Stimulated activated CD8-positive, alpha-beta memory T cell treated with anti-CD3 and anti-CD28 coated beads, Interleukin-12 subunit alpha, Interleukin-12 subunit beta, amount 100 ng/mL, for 1 hour (primary cell): ENCODE data around the gene GPR12.

ENCODE experiments used
- DNase-seq: peaks from one replicate; pipeline ENCODE4 v3.0.0-alpha.2; 2020; ENCODE audit warnings: low read depth

GPR12 gene, protein sequence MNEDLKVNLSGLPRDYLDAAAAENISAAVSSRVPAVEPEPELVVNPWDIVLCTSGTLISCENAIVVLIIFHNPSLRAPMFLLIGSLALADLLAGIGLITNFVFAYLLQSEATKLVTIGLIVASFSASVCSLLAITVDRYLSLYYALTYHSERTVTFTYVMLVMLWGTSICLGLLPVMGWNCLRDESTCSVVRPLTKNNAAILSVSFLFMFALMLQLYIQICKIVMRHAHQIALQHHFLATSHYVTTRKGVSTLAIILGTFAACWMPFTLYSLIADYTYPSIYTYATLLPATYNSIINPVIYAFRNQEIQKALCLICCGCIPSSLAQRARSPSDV

DNA sequence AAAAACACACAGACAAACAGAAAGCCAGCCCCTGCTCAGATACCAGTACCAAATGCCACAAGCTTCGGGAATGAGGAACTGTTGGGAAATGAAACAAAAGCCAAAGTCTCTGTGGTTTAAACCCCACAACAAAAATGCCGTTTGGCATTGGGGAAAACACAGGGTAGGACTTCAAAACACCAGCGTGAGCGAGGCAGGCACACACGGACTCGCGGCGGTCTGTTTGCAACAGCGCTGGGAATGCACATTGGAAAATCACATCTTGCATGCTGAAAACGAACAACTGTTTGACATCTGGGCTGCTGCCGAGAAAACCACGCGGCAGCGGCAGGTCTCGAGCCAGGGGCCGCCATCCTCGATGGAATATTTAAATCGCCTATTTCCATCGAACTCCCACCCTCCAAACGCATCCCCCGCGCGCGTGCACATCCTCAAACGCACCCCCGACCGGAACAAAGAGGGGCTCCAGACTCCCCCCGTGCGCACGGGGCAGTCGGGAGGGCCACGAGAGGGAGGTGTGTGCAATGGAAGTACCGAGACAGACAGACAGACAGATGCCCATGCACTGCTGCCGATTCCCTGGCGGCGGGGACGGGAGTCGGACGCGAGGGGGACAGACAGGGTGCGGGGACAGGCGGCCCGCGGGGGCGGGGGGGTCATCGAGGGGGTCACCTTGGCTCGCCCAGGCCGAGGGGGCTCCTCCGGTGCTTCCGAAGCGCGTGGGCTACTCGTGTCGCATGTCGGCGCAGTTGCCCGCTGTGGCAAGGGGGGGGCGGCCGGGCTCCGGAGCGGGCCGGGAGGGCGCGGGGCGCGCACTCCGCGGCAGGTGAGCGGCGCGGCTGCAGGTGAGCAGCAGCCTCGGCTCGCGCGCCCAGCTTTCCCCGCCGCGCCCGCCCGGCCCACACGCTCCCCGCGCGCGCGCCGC is at the start of gene GPR12:
GPR12 (minus strand) TSS at position 880 of the 925 bp plus-strand sequence. CDS start 959 bp downstream, outside the sequence.
- DNase-seq: no peak

DNA sequence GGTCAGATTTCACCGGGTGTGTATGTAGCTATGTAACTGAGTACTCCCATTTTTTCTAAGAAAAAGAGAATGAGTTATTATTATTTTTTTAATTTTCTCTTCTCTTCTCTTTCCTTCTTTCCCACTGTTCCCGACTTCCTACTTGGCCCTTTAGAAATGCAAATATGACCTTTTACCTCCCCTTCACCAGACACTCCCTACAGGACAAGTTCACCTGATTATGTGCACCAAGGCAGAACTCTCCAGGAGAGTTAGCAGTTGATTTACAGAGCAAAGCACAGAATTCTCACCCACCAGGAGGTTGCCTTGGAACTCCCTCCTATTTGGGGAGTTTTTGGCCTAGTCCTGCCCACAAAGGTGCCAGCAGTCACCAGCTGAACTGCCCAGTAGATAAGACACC is 49.5 kb upstream of the GPR12 start:
- no peak for DNase-seq

DNA sequence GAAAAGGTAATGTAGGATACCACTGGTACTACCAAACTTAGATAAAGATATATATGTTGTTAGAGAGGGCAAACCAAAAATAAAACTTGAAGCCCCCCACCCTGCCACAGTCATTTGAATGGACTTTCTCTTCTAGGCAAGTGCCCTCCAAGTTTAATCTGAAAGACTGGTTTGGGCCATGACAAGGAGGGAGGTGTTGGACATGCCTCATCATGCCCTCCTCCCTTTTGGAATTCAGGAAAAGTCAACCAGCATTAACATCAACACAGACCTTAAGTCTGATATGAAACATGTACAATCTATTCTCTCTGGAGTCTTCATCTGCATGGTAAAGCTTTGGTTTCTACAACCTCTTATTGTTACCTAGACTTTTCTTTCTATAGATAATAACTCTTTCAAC is 46.3 kb upstream of the GPR12 start:
- DNase-seq: no peak

DNA sequence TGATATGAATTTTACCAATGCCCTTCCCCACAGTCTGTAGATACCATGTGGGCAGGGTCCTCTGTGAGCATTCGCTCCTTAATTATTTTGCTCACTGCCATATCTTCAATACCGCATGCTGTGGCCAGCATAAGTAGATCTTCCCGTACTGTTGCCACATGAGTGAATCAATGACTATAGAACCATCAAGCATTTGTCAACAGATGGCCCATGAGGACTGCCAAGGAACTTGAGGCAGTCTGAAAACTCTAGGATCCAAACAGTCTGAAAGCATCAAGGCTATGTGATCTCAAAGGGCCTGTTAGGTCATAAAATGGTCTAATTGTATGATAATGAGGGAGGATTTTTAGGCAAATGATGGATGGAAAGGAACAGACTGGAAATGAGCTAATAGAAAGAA is 27.4 kb upstream of the GPR12 start:
- no peak for DNase-seq

DNA sequence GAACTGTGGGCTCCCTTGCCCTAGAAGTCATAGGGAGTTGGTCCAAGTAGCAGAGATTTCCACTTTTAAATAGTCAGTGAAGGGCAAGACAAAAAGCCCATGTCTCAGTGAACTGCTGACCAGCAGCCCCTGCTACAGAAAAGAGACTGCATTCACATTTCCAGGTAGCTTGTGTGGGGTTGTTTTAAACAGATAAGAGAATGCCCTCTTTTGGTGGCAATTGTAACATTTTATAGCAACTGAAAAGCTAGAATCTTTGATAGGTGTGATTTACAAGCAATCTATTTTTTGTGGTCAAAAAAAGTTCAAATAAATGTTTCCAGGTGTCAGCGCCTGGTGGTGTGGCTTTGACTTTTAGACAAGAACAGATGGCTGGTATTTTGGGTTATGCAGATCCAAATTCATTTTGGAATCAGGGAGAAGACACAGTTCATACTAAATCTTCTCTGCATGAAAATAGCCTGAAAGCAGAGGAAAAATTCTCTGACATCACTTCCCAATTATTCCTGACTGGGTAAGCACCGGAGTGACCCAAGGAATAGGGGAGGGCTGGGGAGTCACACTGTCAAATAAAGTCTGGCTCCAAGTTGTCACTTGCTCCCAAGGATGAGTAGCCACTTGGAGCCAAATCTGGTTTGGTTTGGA is 26.2 kb upstream of the GPR12 start:
- DNase-seq: no peak

DNA sequence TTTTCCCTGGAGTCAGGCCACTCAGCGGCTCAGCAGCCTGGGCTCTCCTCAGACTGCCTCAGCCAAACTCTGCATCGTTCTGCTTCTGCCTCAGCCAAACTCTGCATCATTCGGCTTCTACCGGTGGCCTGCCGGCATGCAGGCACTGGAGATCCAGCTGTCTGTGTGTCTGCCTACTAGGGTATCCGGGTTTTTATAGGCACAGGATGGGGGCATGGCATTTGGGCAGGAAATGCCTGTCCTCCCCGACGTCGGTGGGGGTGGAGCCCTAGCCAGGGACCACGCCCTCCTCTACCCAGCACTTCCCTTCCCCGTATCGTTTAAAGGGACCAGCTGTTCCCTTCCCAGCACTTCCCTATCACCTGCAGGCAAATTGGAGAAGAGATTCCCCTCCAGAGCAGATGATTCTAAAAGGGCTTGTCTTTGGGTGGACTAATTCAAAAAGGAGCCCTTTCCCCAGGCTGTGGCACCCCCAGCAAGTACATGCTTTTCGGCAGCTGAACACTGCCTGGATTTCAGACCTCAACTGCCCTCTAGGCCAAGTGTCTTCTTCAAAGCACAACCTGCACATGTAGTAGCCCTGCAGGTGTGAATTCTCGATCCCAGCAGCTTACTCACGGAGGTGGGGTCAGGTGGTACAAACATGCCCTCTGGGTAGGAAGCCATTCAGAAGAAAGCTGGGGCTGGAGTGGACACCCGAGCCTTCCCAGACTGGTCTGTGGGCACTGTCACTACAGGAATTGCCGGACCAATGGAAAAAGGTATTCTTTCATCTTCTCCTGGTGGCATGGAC is 25.4 kb upstream of the GPR12 start:
- DNase-seq: peak; percentile 8

DNA sequence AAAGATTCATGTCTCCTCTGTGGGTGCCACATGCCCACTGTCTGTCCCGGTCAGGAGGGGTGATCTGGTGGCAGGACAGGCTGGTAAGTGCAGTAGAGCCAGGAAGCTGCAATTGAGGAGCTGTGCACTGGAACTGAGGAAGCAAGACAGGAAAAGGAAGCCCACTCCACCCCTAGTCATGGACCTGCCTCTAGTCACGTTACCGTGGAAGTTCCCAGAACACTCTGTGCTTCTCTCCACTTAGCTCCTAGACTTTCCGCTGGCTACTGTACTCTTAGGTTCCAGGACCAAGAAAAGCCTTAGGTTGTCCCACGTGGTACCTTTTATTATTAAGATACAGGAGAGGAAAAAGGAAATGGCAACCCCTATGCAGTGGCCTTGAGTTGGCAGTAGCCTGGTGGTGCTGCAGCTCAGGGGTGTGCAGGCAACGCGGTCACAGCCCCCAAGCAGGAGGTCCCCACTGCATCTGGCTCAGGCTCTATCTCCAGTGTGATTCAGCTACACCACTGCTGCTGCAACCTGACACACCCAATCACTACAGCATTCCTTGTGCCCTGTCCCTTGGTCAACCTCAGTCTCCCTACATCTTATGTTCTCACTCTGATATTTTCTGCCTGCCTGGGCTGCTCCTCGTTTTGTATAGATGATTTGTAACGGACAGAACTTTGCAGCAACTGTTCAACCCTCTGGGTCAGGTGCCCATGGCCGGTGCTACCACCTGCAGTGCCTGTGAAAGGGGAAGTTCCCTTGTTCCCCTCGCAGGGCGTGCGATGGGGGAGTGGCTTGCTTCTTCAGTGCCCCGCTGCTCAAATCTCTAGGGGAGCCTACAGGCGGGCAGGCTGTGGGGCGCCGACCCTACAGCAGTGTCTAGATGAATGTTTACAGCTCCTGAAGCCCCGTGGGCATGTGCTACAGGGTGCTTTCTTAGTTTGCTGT is 24.4 kb upstream of the GPR12 start:
- no peak for DNase-seq

DNA sequence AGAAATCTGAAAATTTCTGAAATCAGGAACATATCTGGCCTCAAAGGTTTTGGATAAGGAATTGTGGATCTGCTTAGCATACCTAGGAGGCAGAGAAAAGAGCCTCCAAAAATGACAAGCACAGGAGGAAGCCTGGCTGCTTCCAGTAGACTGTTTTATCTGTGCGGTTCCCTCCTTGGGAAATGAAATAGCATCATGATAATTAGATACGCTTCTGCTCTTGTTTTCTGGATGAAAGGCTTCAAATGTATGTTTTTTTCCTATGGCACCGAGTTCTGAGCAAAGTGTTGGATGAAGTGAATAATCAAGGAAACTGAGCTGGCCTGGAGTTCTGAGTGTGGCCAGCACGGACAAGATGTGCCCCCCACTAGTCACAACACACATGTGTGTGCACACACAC is 19.8 kb upstream of the GPR12 start:
- no peak for DNase-seq

DNA sequence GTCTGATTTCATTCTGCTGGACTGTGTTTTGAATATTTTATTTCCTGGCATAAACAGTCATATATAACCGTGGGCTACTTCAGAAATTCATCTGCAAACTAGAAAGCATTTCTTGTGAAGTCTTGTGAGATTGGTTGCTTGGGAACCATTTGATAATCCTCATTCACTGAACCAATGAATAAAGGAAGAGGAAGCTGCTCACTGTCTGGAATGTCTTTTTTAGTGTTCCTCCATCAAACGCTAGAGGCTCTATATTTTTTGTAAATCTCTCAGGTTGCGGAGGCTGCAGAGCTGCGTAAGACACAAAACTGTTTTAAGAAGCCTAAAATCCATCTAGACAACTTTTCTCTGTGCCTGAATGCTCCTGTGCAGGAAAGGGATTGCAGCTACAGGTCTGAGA is 18.7 kb upstream of the GPR12 start:
- no peak for DNase-seq

DNA sequence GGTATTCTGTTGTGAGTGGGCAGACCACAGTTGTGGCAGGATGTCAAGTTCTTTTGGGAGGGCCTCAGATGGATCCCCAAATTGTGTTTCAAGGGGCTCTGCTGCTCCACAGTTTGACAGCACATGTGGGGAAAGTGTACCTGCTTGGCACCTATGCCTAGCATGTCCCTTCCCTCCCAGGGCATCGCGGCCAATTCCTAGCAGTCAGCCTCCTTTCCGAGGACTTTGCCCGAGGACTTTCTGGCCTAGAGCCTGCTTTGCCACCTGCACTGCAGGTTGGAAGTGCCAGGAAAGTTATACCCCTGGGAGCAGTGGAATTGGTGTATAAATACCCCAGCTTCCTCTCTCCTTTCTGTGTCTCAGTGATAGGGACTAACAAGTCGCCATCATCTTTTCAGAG is 11.9 kb upstream of the GPR12 start:
- no peak for DNase-seq

DNA sequence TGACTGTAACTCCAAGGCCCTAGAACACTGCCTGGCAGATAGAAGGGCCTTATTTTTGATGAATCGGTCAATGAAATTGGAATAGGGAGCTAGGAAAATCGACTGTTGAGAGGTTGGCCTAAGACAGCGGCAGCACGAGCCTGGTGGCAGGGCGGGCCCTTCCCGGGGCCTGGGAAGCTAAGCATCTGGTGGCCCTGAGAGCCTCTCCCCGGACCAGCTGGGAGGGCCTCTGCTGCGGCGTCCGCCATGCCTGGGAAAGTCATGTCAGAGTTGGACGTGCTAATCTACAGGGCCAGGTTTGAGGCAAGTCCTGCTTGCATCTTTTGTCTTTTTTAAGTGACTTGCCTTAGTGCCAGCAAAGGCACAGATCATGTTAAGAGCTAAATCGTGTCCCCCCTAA is 11.2 kb upstream of the GPR12 start:
- no peak for DNase-seq

DNA sequence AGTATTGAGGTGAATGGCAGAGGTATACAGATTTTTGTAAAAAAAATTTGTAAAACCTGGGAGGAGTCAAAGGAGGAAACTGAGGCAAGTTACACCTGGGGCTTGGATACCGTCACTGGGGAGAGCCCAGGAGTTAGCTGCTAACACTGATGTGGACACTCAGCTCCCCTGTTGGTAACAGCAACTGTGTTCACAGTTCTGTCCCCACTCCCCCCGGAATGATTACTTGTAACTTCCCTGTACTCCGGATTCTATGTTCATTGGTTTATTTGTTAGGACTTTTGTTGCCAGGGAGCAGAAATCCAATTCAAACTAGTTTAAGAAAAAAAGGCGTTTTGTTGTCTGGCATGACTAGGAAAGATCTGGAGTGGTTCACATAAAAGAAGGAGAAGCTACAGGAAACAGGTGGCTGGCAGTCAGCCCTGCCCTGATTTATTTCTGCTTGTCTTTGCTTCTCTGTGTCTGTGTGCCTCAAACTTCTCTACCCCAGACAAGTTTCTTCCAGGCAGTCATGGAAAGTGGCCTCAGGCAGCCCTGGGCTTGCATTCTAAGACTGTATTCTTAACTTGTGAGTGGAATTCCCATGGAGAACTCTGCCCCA is 2.3 kb upstream of the GPR12 start:
- DNase-seq: no peak

DNA sequence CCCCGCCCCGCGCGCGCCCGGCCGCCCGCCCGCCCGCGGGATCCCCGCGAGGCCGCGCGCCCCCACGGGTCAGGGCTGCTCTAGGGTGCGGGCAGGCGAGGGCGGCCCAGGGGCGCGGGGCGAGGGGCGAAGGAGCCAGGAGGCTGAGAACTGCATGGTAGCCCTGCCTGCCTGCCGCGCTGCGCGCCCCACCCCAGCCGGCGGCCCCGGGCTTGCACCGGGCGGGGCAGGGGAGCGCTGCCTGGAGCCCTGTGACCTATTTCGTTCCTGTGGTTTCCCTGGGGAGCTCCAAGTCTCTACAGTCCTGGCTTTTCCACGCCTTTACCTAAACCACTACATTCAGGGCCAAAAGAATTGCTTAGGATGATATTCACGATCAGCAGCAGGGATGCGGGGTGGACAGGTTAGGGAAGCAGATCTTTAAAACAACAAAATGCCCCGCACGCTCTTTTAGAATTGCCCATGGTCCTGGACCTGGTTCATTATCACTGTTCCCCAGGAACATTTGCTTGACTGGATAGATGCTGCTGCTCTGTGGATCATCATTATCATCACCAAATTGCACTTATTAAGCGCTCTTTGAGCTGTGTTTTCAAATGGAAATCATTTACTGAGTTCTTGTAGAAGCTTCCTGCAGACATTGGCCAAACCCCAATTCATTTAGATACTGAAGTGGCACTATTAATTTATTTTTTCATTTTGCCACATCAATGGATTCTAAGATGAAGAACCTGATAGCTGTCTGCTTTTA is 421 bp upstream of the GPR12 start:
- no peak for DNase-seq

DNA sequence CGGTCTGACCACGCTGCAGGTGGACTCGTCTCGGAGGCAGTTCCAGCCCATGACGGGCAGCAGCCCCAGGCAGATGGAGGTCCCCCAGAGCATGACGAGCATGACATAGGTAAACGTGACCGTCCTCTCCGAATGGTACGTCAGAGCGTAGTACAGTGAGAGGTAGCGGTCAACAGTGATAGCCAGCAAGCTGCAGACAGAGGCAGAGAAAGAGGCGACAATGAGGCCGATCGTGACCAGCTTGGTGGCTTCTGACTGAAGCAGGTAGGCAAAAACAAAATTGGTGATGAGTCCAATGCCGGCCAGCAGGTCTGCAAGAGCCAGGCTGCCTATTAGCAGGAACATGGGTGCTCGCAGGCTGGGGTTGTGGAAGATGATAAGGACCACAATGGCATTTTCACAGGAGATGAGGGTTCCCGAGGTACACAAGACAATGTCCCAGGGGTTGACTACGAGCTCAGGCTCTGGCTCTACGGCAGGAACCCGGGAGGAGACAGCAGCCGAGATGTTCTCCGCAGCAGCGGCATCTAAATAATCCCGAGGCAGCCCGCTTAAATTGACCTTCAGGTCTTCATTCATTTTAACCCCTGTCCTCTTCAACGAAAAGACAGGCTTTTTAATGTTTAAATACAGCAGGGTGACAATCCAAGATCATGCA is 1.2 kb downstream of the GPR12 start:
- no peak for DNase-seq

DNA sequence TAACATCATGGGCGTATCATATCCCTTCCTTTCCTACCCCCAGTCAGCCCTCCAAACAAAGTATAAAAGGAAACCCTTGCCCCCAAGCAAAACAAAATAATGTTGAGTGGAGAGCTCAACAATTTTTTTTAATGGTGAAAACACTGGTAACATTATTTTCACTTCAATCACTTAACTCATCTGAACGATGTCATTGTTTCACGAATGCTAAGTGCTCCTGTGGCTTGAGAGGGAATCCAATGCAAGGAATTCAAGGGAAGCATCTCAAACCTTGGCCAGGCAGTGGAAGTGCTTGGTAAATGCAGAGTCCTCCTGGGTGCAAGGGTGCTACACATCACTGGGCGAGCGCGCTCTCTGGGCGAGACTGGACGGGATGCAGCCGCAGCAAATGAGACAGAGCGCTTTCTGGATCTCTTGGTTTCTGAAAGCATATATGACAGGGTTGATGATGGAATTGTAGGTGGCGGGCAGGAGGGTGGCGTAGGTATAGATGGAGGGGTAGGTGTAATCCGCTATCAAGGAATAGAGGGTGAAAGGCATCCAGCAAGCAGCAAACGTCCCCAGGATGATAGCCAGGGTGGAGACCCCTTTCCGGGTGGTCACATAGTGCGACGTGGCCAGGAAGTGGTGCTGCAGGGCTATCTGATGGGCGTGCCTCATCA is 2.0 kb downstream of the GPR12 start:
- DNase-seq: no peak

DNA sequence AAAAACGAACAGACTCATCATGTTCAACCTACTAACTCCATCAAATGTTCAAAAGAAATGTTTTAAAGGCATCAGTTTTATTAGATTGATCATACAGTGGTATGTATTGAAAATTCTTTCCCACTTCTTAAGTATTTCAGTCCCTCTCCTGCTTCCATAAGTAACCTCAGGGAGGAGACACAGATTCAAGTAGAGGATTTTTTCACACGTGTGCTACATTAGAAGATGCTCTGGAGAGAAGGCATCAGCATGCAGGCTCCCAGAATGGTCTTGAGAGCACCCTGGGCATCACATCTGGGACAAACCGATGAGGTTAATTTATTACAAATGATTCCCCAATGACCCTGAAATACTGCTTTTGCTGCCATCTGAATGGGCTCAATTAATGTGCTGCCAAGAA is 3.6 kb downstream of the GPR12 start:
- no peak for DNase-seq

DNA sequence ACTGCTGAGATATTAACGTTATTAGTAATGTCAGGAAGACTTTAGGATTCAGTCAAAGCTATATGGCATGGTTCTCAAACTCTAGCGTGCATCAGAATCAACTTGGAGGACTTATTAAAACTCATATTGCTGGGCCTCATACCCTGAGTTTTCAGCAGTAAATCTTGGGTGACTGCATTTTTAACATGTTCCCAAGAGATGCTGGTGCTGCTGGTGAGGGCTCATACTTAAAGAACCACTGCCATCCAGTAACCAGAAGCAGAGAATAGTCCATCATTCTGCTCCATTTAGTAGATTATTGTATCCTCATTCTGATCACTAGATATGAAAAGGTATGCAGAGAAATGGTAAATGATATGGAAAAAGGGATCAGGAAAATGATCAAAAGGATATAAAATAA is 7.9 kb downstream of the GPR12 start:
- DNase-seq: no peak

DNA sequence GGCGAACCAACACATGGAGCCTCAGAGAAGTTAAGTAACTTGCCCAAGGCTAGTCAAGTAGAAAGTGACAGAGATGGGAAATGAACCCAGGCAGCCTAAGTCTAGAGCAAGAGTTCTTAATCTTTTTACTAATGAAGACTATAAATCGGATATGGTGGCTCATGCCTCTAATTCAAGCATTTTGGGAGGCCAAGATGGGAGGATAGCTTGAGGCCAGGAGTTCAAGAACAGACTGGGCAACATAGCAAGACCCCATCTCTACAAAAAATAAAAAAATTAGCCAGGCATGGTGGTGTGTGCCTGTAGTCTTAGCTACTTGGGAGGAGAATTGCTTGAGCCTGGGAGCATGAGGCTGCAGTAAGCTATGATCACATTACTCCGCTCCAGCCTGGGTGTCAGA is 10.7 kb downstream of the GPR12 start:
- no peak for DNase-seq

DNA sequence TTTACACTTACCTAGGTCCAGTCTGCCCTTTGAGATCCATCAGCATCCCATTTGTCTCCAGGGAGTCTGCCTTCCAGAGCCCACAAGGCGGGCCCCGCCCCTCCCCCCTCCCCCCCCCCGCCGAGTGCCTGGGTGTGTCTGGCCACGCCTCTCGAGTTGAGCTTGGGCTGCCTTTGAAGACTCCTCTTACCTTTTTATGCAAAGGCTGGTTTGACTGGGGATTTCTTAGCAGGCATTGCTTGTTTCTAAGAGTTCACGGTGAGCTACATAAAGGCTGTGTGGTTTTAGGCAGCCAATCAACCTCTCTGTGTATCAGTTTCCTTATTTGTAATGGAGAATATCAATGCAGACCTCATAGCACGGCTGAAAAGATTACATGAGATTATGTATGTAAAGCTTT is 11.3 kb downstream of the GPR12 start:
- DNase-seq: no peak
